Occipital lobe (tissue), 2 donors: ENCODE results near the gene BRIP1. TPM values are rescaled to one million over a fixed set of nuclear protein-coding genes. Genes with fewer than 3 reads are reported as not detected.
A peak's percentile ranks its signal among the peaks of the same experiment; 100 is the strongest.
"Not testable (repeated sequence)": the region's sequence is repeated elsewhere in the genome, so short reads cannot be mapped to it uniquely, and the experiment has no call there.

Experiments used
- DNase-seq: peaks from one replicate; lab custom pipeline; 2025; lab: John Stamatoyannopoulos, UW
- total RNA-seq: library from RNA; depleted of rRNA; stranded (reverse); fragments of >200 nt; gene quantifications from one replicate; pipeline ENCODE4 v1.2.3, GENCODE V29; 2014

BRIP1 gene
- total RNA-seq = 5.8 TPM

- peak; percentile 84 for DNase-seq
These were observed at the start of gene BRIP1 for GRCh38 chr17:61862975-61863800. TSS of gene BRIP1 (minus strand) at chr17:61863528. CDS start at chr17:61861539, 1,989 bp downstream.

DNA sequence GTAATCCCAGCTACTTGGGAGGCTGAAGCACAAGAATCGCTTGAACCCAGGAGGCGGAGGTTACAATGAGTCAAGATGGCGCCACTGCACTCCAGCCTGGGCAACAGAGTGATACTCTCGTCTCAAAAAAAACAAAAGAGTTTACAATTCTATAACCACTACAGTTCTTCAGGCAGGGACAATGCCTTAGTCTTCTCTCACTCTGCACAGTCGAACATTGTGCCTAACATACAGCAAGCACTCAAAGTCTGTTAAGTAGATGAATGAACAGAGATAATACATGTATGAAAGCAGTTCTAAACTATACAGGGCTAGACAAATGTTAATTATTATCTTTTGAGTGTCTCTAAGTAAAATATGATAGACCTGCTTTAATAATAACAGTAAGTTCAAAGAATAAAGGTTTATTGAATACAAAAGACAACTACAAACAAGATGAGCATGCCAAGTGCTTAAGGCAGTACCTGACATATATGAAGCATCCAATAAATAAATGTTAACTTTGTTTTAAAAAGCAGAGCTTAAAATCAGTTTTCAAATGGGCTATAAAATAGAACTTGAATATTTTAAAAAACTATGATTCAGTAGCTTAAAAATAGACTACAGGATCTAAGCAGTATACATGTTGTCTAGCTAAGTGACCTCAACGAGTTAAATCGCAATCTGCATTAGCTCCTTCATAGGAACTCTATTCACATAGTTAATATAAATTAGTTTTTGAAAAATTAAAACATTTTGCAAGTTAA is 45.1 kb upstream of the BRIP1 start:
- no peak for DNase-seq

DNA sequence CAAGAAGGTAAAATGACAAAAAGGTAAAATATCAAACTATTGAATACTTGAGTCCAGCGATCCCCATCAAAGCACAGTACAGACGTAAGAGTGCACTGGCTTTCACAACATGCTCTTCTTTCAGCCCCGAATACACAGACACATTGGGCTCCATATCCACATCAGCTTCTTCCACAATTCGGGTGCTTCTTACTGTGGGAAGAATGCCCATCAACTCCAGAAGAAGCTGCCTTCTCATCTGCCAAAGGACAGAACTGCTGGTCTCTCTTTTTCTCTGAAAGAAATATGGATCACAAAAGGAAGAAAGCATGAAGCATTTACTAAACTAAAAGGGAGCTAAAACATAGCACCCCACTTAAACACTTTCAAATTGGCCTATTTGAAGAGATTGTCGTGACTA is 44.0 kb upstream of the BRIP1 start:
- no peak for DNase-seq

- DNase-seq = no peak
These were observed 40.9 kb upstream of the BRIP1 start for GRCh38 chr17:61904094-61904710.

DNA sequence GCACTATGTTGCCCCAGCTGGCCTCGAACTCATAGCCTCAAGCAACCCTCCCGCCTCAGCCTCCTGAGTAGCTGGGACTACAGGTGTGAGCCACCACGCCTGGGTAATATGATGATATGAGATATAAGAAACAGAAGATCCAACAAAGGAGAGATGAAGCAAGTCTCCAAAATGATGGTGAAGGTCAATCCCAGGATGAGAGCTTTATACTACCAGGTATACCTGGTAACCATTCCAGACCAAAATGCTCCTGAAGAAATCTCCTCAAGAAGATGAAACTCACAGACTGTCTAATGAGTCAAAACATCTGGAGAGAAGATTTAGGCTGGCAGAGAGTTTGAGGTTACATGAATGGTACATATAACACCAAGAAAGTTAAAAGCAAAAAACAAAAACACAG is 39.9 kb upstream of the BRIP1 start:
- no peak for DNase-seq

GRCh38 chr17:61897548-61898180 is 34.3 kb upstream of the BRIP1 start:
- DNase-seq = no peak

GRCh38 chr17:61895391-61895790 is 32.1 kb upstream of the BRIP1 start:
- no peak for DNase-seq

DNA sequence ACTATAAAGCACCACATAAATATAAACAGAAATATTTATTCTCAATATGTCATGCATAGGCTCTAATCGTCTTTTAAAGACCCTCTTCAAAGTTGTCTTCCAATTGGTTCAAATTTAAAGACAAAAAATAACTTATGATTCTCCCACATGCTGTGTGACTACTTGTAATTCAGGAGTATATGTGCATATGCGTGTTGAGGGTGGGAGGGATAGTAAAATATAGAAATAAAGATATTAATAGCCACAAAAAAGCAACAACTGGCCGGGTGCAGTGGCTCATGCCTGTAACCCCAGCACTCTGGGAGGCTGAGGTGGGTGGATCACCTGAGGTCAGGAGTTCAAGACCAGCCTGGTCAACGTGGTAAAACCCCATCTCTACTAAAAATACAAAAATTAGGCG is 31.0 kb upstream of the BRIP1 start:
- not testable (repeated sequence) for DNase-seq

DNA sequence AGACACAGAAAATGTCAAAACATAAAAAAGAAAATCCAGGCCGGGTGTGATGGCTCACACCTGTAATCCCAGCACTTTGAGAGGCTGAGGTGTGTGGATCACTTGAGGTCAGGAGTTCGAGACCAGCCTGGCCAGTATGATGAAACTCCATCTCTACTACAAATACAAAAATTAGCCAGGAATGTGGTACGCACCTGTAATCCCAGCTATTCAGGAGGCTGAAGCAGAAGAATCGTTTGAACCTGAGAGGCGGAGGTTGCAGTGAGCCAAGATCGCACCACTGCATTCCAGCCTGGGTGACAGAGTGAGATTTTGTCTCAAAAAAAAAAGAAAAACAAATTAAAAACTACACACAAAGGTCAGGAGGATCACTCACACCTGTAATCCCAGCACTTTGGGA is 24.4 kb upstream of the BRIP1 start:
- DNase-seq = not testable (repeated sequence)

GRCh38 chr17:61885865-61886264 is 22.5 kb upstream of the BRIP1 start:
- DNase-seq = not testable (repeated sequence)

- no peak for DNase-seq
These were observed 21.5 kb upstream of the BRIP1 start for GRCh38 chr17:61884864-61885263.

DNA sequence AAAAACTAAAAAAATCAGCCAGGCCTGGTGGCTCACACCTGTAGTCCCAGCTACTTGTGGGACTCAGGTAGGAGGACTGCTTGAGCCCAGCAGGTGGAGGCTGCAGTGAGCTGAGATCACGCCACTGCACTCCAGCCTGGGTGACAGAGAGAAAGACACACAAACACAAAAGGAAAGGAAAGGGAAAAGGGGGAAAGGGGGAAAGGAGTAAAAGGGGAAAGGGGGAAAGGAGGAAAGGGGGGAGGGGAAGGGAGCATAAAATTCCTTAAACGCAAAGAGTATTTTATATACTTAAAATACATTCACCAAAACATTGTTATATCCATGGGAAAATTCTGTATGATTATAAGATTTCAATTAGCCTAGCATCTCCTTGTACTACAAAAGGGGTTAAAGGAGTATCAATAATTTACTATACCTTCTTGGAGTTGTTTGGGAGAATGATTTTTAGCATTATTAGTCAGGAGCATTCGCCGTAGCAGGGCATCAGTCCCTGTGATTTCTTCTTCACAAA is 17.3 kb upstream of the BRIP1 start:
- no peak for DNase-seq

DNA sequence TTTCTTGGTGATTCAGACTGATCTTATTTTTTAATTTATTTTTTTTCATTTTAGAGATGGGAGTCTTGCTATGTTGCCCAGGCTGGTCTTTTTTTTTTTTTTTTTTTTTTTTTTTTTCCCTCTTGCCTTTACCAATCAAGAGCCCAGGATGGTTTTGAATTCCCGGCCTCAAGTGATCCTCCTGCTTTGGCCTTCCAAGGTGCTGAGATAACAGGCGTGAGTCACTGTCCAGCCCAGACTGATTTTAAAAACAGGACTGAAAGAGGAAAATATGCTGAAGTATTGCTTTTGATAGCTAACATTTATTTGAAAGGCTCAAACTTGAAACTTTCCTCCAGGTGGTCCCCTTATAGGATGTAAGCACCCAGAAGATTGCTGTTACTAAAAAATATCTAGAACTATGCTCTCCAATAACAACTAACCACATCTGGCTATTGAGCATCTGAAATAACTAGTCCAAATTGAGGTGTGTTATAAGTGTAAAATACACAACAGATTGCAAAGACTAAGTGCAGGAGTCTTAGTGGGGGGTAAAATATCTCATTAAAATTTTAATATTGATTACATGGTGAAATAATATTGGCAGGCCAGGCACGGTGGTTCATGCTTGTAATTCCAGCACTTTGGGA is 15.8 kb upstream of the BRIP1 start:
- no peak for DNase-seq

DNA sequence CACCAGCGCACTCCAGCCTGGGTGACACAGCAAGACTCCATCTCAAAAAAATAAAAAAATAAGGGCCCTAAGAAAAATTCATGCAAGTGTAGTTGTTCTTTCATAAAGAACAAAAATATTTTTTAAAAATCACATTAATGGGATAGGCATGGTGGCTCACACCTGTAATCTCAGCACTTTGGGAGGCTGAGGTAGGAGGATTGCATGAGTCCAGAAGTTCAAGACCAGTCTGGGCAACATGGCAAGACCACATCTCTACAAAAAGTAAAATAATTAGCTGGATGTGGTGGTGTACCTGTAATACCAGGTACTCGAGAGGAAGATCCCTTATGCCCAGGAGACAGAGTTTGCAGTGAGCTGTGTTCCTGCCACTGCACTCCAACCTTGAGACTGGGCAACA is 15.2 kb upstream of the BRIP1 start:
- DNase-seq = no peak

DNA sequence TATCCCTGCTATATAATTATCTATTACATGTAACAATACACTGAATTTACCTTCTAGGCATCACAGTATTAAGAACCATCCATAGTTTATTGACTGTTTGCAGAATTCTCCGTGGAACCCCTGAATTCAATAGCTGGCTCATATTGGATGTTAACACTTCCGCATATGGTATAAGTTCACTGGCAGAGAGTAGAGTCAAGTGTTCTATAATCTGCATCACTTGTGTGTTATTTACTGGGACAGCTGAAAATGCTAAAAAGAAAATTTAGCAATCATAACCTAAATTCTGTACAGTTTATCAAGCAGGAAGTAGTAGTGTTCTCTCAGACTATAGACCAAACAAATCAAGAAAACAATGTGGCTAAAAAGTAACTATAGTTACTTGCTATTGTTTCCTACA is 14.5 kb upstream of the BRIP1 start:
- no peak for DNase-seq

DNA sequence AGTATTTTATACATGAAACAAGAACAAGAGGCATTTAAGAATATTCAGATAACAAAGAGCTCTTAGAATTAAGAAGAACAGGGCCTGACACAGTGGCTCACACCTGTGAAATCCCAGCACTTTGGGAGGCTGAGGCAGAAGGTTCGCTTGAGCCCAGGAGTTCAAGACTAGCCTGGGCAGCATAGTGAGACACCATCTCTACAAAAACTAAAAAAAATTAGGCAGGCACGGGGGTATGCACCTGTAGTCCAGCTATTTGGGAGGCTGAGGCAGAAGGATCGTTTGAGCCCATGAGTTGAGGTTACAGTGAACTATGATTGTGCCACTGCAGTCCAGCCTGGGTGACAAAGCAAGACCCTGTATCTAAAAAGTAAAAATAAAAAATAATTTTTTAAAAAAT is 12.5 kb upstream of the BRIP1 start:
- DNase-seq = no peak

- DNase-seq = no peak
These were observed 12.0 kb upstream of the BRIP1 start for GRCh38 chr17:61875285-61875684.

GRCh38 chr17:61874075-61874474 is 10.7 kb upstream of the BRIP1 start:
- no peak for DNase-seq

DNA sequence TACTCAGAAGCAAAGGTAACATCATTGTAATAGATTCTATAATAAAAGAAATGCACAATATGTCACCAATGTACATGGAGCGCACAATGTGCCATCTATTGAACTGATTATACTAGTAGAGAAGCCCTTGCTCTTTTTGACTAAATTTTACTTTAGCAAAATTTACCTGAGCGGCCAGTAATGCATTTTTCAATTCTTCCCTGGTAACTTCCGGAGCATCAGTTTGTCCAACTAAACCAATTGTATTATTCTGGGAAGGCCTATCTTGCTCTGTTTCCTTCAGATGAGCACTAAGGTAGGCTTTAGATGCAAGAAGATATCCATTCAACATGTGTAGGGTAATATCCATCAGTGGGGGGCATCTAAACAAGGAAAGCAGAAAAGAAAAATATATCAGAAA is 8.8 kb upstream of the BRIP1 start:
- no peak for DNase-seq

DNA sequence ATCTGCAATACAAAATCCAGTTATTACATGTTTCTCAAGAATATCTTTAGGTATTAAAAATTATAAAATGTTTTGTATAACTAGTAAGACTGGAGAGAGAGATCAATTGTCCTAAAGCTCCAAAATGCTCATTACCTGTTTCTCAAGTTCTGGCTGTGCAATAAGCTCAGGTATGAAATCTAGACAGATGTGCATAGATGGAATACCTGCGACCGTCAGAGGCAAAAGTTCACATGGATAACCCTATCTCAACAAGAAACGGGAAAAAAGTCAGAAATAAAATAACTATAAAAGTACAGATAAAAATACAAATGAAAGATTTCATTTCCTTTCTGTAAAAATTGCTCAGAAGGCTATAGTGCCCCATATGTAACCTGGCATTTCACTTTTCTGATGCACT is 5.8 kb upstream of the BRIP1 start:
- DNase-seq = no peak

GRCh38 chr17:61868074-61868473 is 4.7 kb upstream of the BRIP1 start:
- no peak for DNase-seq
